ENCODE results near the gene S100A2. TPM values are rescaled to one million over a fixed set of nuclear protein-coding genes. Genes with fewer than 3 reads are reported as not detected.

The S100A2 gene
- total RNA-seq, 4 donors from 2014 or later, result 2.7 to 73.3 (median 14.2) TPM

DNA sequence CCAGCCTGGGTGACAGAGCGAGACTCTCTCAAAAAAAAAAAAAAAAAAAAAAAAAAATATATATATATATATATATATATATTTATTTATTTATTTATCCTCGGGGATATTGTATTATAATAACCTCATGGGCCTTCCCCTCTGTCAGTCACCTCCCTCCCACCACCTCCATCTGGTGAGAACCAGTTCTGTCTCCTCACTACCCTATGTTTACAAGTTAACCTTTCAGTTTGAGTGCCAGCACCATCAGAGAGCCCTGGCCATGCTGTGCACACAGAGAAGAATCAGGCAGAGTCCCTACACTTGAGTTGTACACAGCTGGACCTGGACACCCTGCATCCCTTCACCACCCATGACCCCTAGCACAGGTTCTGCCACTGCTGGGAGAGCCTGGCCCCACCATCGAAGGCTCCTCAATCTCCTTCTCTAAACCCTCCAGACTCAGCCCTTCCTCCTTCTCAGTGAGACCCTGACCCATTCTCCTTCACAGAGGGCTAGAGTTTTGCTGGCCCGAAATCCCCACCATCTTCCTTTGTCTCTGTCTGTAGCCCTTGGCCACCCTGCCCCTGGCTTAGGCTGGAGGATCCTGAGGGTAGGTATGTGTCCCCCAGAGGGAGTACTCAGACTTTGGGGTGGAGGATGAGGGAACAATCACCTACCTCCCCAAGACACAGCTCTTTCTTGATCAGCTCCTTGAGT, 26.1 kb downstream of the S100A2 start:
- no peak for TF ChIP-seq POLR2A (IDR thresholded peaks at IDR 0.05)
- TF ChIP-seq POLR2AphosphoS5 (IDR thresholded peaks at IDR 0.05), result no peak
- TF ChIP-seq, protein P1, sequence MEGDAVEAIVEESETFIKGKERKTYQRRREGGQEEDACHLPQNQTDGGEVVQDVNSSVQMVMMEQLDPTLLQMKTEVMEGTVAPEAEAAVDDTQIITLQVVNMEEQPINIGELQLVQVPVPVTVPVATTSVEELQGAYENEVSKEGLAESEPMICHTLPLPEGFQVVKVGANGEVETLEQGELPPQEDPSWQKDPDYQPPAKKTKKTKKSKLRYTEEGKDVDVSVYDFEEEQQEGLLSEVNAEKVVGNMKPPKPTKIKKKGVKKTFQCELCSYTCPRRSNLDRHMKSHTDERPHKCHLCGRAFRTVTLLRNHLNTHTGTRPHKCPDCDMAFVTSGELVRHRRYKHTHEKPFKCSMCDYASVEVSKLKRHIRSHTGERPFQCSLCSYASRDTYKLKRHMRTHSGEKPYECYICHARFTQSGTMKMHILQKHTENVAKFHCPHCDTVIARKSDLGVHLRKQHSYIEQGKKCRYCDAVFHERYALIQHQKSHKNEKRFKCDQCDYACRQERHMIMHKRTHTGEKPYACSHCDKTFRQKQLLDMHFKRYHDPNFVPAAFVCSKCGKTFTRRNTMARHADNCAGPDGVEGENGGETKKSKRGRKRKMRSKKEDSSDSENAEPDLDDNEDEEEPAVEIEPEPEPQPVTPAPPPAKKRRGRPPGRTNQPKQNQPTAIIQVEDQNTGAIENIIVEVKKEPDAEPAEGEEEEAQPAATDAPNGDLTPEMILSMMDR (IDR thresholded peaks at IDR 0.05), result no peak
- TF ChIP-seq EP300 (IDR thresholded peaks at IDR 0.05), result no peak
- H3K4me1 ChIP-seq, result peaks cover 5 to 50% (median 23%) of the 10 kb centered on the region in 3 donors
- H3K4me3 ChIP-seq, result no peak overlapping the region
- no peaks in the 10 kb centered on the region for H3K9me3 ChIP-seq
- H3K36me3 ChIP-seq, result peaks cover 0 to 3% of the 10 kb centered on the region in 2 donors
- H3K27ac ChIP-seq, result peak overlapping the region in 1 of 4 donors; percentile 9
- whole genome bisulfite sequencing, 2 donors (ENCODE audit: low coverage in 1 of 2), result 33 to 65% methylated on average over 1 to 2 of the region's 4 CpGs
- ATAC-seq, result no peak
- no peaks in the 10 kb centered on the region for H3K27me3 ChIP-seq

GRCh38 chr1:153538315-153538821, 27.3 kb downstream of the S100A2 start:
- no peak overlapping the region for H3K27ac ChIP-seq
- H3K27me3 ChIP-seq, result no peaks in the 10 kb centered on the region
- no peak for TF ChIP-seq POLR2AphosphoS5 (IDR thresholded peaks at IDR 0.05)
- TF ChIP-seq, protein P1 (IDR thresholded peaks at IDR 0.05), result no peak
- TF ChIP-seq EP300 (IDR thresholded peaks at IDR 0.05), result no peak
- no peak for TF ChIP-seq POLR2A (IDR thresholded peaks at IDR 0.05)
- H3K4me1 ChIP-seq, result peaks cover 0 to 50% (median 20%) of the 10 kb centered on the region in 3 donors
- no peak overlapping the region for H3K4me3 ChIP-seq
- no peak for ATAC-seq
- no peaks in the 10 kb centered on the region for H3K9me3 ChIP-seq
- H3K36me3 ChIP-seq, result peaks cover 0 to 9% of the 10 kb centered on the region in 2 donors
- WGBS, 2 donors (ENCODE audit: low coverage in 1 of 2), result 83 to 90% methylated on average over 5 of the region's 6 CpGs

DNA sequence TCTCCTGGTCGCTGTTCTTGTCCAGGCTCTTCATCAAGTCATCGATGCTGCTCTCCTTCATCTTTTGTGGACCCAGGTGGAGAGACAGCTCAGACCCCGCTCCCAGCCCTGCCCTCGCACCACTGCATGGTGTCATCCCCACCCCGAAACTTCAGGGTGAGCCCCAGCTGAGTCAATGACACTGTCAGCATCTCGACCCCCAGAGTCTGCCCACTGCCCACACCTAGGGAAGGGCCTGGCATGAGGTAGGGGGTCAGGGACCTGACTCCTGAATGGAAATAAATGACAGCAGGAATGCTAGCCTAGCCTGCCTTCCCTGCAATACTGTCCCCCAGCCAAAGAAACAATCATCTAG, 28.3 kb downstream of the S100A2 start:
- H3K4me3 ChIP-seq, result no peak overlapping the region
- no peaks in the 10 kb centered on the region for H3K9me3 ChIP-seq
- H3K27ac ChIP-seq, result peak overlapping the region in 2 of 4 donors; percentile 98 to 99
- ATAC-seq, result no peak
- H3K36me3 ChIP-seq, result peaks cover 0 to 9% of the 10 kb centered on the region in 2 donors
- WGBS, 2 donors (ENCODE audit: low coverage in 1 of 2), result 92 to 100% methylated on average over 2 to 4 of the region's 6 CpGs
- peaks cover 0 to 50% (median 21%) of the 10 kb centered on the region in 3 donors for H3K4me1 ChIP-seq
- no peaks in the 10 kb centered on the region for H3K27me3 ChIP-seq
- TF ChIP-seq, protein P1 (IDR thresholded peaks at IDR 0.05), result no peak
- TF ChIP-seq POLR2AphosphoS5 (IDR thresholded peaks at IDR 0.05), result no peak
- TF ChIP-seq EP300 (IDR thresholded peaks at IDR 0.05), result no peak
- no peak for TF ChIP-seq POLR2A (IDR thresholded peaks at IDR 0.05)

- peak overlapping the region; percentile 95 to 99 (median 98) for H3K27ac ChIP-seq
- ATAC-seq, result no peak
- TF ChIP-seq, protein P1 (IDR thresholded peaks at IDR 0.05), result no peak
- no peak for TF ChIP-seq POLR2A (IDR thresholded peaks at IDR 0.05)
- TF ChIP-seq POLR2AphosphoS5 (IDR thresholded peaks at IDR 0.05), result no peak
- no peak for TF ChIP-seq EP300 (IDR thresholded peaks at IDR 0.05)
- no peaks in the 10 kb centered on the region for H3K27me3 ChIP-seq
- WGBS, 2 donors (ENCODE audit: low coverage in 1 of 2), result 78 to 90% methylated on average over 2 to 5 of the region's 9 CpGs
- peak overlapping the region in 1 of 2 donors; percentile 86 for H3K4me3 ChIP-seq
- H3K4me1 ChIP-seq, result peaks cover 0 to 50% (median 21%) of the 10 kb centered on the region in 3 donors
- H3K9me3 ChIP-seq, result no peaks in the 10 kb centered on the region
- H3K36me3 ChIP-seq, result peaks cover 0 to 9% of the 10 kb centered on the region in 2 donors
These were observed 28.8 kb downstream of the S100A2 start for GRCh38 chr1:153536671-153537375.
